Measurements from ENCODE around the gene PDE4D.

The PDE4D gene

DNA sequence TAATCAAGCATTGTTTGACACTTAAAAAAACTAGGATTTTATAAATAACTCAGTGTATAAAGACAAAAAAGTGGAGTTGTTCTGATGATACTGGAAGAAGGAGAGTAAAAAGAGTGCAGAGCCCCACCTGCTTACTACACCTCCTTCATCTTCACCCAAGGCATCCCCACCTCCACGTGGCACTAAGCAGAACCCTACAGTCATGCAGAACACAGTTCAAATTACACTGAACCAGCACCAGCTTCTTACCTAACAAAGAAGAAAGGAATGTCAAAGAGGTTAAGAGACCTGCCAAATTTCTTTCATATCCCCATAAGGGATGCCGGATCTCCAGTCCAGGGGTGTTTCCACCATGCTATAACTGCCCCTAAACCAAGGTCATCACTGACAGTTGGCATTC is 55.5 kb downstream of the PDE4D start:
- Histone ChIP-seq H3K27ac (ENCODE audit: low read length) (no peak overlapping the region), H3K27me3 (ENCODE audit: insufficient read depth, low read length) (no peaks in the 10 kb centered on the region), H3K9me3 (ENCODE audit: insufficient read depth, low read depth, low read length) (no peaks in the 10 kb centered on the region), H3K4me3 (ENCODE audit: low read length) (no peak overlapping the region), H3K4me1 (ENCODE audit: insufficient read depth, low read length) (no peaks in the 10 kb centered on the region), H3K36me3 (ENCODE audit: insufficient read depth, low read depth, low read length) (no peaks in the 10 kb centered on the region), H3K9ac (ENCODE audit: low read depth, low read length) (no peak overlapping the region)

DNA sequence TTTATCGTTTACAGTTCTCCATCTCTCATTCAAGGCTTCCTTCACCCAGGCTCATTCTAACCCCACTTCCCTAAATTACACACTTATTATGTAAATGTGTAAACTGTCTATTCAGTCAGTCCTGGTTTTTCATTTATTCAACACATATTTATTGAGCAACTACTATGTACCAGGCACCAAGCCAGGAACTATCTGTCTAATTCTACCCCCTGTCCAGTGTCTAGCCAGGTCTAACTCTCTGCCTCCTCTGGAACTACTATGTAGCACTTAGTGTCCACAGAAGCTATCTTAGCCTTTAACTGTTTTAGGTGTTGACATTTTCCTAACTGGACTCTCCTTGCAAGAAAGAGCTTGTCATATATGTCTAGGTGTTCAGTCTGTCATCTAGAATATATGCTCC is 56.5 kb downstream of the PDE4D start:
- no peaks in the 10 kb centered on the region for H3K4me1 ChIP-seq (ENCODE audit: insufficient read depth, low read length)

DNA sequence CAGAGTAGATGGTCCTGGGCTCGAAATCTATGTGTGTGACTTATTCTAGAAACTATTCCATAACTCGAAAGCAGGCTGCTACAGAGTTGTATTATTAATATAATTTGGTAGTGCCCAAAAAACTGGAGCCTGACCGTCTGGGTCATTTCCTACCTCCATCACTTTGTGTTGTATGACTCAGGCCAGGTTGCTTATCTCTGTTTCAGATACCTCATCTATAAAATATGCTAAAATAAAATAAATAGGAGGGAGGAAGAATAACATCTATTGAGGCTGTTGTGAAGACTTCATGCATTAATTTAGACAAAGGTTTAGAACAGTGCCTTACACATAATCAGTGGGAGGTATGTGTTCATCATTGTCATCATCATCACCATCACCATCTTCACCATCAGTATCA is 57.7 kb downstream of the PDE4D start:
- Histone ChIP-seq H3K4me1 (ENCODE audit: insufficient read depth, low read length) (peaks cover 9% of the 10 kb centered on the region; the same call in 1 of the 2 replicates), H3K9me3 (ENCODE audit: insufficient read depth, low read depth, low read length) (no peaks in the 10 kb centered on the region), H3K27me3 (ENCODE audit: insufficient read depth, low read length) (no peaks in the 10 kb centered on the region), H3K4me3 (ENCODE audit: low read length) (no peak overlapping the region), H3K27ac (ENCODE audit: low read length) (no peak overlapping the region), H3K9ac (ENCODE audit: low read depth, low read length) (no peak overlapping the region), H3K36me3 (ENCODE audit: insufficient read depth, low read depth, low read length) (no peaks in the 10 kb centered on the region)

More for the DNA sequence above, 56.5 kb downstream of the PDE4D start:
- Histone ChIP-seq H3K9me3 (ENCODE audit: insufficient read depth, low read depth, low read length) (no peaks in the 10 kb centered on the region), H3K4me3 (ENCODE audit: low read length) (no peak overlapping the region), H3K9ac (ENCODE audit: low read depth, low read length) (no peak overlapping the region), H3K36me3 (ENCODE audit: insufficient read depth, low read depth, low read length) (no peaks in the 10 kb centered on the region), H3K27me3 (ENCODE audit: insufficient read depth, low read length) (no peaks in the 10 kb centered on the region), H3K27ac (ENCODE audit: low read length) (no peak overlapping the region)

DNA sequence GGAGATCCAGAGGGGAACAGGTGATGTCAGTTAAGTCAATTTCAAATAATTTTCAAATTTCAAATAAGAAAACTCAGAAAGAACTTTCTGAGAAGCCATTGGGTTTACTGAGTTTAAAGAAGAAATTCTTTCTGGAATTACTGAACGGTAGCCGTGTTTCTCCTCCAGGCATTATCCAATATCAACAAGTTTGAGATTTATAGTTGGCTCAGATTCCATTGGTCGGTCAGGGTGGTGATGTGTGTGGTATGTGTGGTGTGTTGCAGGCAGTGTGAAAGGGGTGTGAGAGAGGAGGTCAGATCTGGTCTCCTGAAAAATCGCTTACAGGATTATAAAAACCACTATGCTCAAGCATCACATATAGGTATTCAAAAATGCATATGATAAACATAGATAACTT is 60.1 kb downstream of the PDE4D start:
- Histone ChIP-seq H3K9me3 (ENCODE audit: insufficient read depth, low read depth, low read length) (no peaks in the 10 kb centered on the region), H3K36me3 (ENCODE audit: insufficient read depth, low read depth, low read length) (no peaks in the 10 kb centered on the region), H3K27ac (ENCODE audit: low read length) (no peak overlapping the region), H3K27me3 (ENCODE audit: insufficient read depth, low read length) (no peaks in the 10 kb centered on the region), H3K4me1 (ENCODE audit: insufficient read depth, low read length) (peaks cover 30% of the 10 kb centered on the region), H3K4me3 (ENCODE audit: low read length) (no peak overlapping the region), H3K9ac (ENCODE audit: low read depth, low read length) (no peak overlapping the region)

DNA sequence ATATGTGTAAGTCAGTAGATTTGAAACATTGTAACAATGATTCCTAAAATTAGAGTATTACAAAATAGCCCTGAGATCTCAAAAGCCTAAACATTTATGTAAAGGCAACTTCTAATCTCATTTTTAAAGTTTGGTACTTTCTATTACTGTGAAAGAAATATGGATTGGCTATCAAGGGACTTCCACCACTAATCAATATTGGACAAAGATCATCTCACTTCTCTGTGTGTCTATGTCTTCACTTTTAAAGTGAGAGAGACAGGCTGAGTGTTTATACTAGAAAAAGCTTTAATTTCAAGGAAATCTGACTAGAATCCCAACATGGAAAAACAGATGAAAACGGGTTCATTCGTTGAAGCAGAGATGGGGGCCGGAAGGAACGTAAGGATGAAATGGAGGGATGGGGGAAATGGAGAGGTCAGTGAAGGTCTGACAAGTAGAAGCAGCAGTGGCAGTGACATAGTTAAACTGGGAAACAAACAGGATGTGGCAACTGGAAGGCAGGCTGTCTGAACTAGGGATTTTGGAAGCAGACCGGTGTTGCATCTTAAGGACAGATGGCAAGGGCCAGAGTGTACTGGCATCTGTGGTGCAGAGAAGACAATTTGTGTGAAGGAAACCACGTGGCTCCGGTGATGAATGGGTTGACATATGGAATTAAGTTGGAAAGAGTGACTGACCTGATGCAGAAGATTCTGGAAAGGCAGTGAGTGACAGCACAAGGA is 60.8 kb downstream of the PDE4D start:
- no peak overlapping the region for H3K4me3 ChIP-seq (ENCODE audit: low read length)
- no peak overlapping the region for H3K27ac ChIP-seq (ENCODE audit: low read length)
- H3K36me3 ChIP-seq (ENCODE audit: insufficient read depth, low read depth, low read length) = no peaks in the 10 kb centered on the region
- H3K4me1 ChIP-seq (ENCODE audit: insufficient read depth, low read length) = peaks cover 30% of the 10 kb centered on the region
- H3K9ac ChIP-seq (ENCODE audit: low read depth, low read length) = no peak overlapping the region
- no peaks in the 10 kb centered on the region for H3K27me3 ChIP-seq (ENCODE audit: insufficient read depth, low read length)
- H3K9me3 ChIP-seq (ENCODE audit: insufficient read depth, low read depth, low read length) = no peaks in the 10 kb centered on the region

DNA sequence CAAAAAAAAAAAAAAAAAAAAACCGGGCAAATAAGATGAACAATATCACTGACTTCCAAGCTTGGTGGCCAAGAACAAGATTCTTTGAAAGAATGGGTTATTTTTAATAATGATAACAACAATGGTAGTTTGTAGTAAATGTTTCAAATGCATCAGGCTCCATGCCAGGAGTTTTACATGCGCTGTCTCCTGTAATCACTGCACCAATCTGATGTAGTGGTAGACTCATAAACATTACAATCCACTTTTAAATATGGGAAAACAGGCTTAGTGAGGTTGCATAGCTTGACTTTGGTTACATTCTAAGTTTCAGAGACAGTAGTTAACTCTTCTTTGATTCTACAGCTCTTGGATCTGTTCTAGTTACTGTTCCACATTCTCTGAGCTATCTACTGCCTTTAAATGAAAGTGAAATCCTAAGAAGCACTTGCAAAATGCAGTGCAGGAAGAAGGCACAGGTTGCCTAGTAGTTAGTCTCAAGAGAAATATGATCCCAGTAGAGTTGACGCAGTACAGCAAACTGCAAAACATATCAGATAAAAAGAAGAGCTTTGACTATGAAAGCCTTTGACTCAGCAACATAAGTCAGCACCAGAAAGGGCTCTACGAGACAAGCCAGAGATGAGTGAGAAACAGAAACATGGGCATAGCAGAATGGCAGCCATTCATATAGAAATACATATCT is 62.1 kb downstream of the PDE4D start:
- no peaks in the 10 kb centered on the region for H3K9me3 ChIP-seq (ENCODE audit: insufficient read depth, low read depth, low read length)
- H3K27me3 ChIP-seq (ENCODE audit: insufficient read depth, low read length) = no peaks in the 10 kb centered on the region
- no peak overlapping the region for H3K27ac ChIP-seq (ENCODE audit: low read length)
- peaks cover 30% of the 10 kb centered on the region for H3K4me1 ChIP-seq (ENCODE audit: insufficient read depth, low read length)
- no peaks in the 10 kb centered on the region for H3K36me3 ChIP-seq (ENCODE audit: insufficient read depth, low read depth, low read length)
- no peak overlapping the region for H3K9ac ChIP-seq (ENCODE audit: low read depth, low read length)
- no peak overlapping the region for H3K4me3 ChIP-seq (ENCODE audit: low read length)

DNA sequence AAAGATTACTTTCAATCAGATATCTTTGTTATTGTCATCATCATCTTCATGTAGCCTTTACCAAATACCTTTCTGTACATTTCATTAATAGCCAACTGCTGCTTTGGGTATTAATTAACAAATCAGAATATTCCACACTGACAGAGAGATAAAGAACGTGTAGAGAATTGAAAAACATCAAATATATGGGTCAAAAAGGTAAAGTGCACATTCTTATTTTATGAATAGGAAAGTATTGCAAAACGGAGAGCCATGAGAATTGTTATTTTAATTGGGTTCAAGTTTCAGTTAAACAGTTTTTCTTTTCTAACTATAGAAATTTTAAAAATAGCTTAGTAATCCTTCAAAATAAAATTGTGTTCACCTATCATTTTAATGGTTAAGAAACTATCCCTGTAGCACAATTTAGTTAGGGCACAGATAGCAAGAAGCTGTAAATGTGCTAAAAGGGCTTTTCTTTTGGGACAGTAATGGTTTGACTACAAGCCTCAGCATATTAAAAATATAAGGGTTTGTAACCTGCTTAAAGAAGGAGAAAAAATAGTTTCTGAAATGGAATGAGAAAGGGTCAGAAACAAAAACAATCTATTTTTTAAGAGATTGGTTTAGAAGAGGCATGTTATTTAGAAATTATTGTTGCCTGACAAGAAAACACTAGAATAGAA is 62.9 kb downstream of the PDE4D start:
- H3K36me3 ChIP-seq (ENCODE audit: insufficient read depth, low read depth, low read length) = no peaks in the 10 kb centered on the region
- no peak overlapping the region for H3K9ac ChIP-seq (ENCODE audit: low read depth, low read length)
- H3K4me1 ChIP-seq (ENCODE audit: insufficient read depth, low read length) = peaks cover 30% of the 10 kb centered on the region
- H3K27me3 ChIP-seq (ENCODE audit: insufficient read depth, low read length) = no peaks in the 10 kb centered on the region
- no peak overlapping the region for H3K4me3 ChIP-seq (ENCODE audit: low read length)
- no peak overlapping the region for H3K27ac ChIP-seq (ENCODE audit: low read length)
- H3K9me3 ChIP-seq (ENCODE audit: insufficient read depth, low read depth, low read length) = no peaks in the 10 kb centered on the region

DNA sequence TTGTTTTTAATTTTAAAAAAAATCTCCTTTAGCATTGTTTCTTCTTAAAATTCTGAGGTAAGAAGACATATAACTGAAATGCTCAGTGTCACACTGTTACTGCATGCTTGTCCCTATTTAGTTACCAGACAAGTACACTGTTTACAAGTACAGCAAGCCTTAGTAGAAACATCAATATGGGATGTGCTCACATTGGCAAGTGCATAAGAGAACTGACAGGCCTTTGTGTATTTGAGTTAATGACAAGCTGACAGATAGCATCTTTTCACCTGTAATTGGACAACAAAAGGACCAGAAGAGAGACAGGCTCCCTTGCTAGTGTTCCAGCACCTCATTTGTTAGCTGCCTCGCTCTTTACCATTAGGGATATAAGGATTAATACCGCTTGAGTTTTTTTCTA is 63.6 kb downstream of the PDE4D start:
- Histone ChIP-seq H3K4me1 (ENCODE audit: insufficient read depth, low read length) (peaks cover 30% of the 10 kb centered on the region), H3K9ac (ENCODE audit: low read depth, low read length) (no peak overlapping the region), H3K4me3 (ENCODE audit: low read length) (no peak overlapping the region), H3K27ac (ENCODE audit: low read length) (no peak overlapping the region), H3K9me3 (ENCODE audit: insufficient read depth, low read depth, low read length) (no peaks in the 10 kb centered on the region), H3K36me3 (ENCODE audit: insufficient read depth, low read depth, low read length) (no peaks in the 10 kb centered on the region), H3K27me3 (ENCODE audit: insufficient read depth, low read length) (no peaks in the 10 kb centered on the region)

DNA sequence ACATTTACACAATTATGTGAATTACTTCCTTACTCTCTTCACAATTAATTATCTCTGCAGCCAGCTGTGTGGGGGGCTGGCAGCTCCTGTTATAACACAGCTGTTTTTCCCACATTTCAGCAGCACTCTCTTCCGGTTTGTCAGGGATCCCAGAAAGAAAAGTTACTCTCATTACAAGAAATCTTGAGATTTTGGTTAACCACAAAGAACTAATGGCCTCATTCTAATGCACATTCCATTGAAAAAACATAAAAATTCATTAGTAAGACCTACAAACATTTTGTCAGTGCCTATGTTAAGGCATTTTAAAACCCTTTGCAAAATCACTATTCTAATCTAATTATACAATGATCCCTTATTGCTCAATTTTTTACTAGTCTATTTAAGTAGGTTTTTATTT is 64.1 kb downstream of the PDE4D start:
- no peak overlapping the region for H3K4me3 ChIP-seq (ENCODE audit: low read length)
- H3K9ac ChIP-seq (ENCODE audit: low read depth, low read length) = no peak overlapping the region
- H3K27me3 ChIP-seq (ENCODE audit: insufficient read depth, low read length) = no peaks in the 10 kb centered on the region
- no peaks in the 10 kb centered on the region for H3K36me3 ChIP-seq (ENCODE audit: insufficient read depth, low read depth, low read length)
- H3K27ac ChIP-seq (ENCODE audit: low read length) = no peak overlapping the region
- H3K4me1 ChIP-seq (ENCODE audit: insufficient read depth, low read length) = peaks cover 30% of the 10 kb centered on the region
- H3K9me3 ChIP-seq (ENCODE audit: insufficient read depth, low read depth, low read length) = no peaks in the 10 kb centered on the region

DNA sequence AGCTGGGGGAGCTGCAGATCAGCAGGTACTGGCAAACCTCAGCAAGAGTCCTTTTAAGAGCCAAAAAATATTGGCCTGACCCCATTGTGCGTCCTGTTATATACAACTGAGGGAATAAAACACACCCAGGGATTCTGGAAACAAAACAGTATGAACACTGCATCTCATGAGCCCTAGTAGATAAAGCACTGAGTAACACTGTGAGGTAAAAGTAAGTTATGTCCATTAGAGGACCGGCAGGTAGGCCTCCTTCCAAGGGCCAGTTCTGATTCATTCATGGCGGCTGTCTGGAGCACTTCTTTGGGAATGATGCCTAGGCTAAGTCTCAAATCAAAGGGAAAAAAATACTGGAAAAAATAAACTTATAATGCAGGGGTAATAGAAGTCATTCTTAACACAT is 64.9 kb downstream of the PDE4D start:
- H3K27ac ChIP-seq (ENCODE audit: low read length) = no peak overlapping the region
- H3K4me1 ChIP-seq (ENCODE audit: insufficient read depth, low read length) = peaks cover 30% of the 10 kb centered on the region
- no peaks in the 10 kb centered on the region for H3K36me3 ChIP-seq (ENCODE audit: insufficient read depth, low read depth, low read length)
- H3K9me3 ChIP-seq (ENCODE audit: insufficient read depth, low read depth, low read length) = no peaks in the 10 kb centered on the region
- H3K9ac ChIP-seq (ENCODE audit: low read depth, low read length) = no peak overlapping the region
- H3K4me3 ChIP-seq (ENCODE audit: low read length) = no peak overlapping the region
- no peaks in the 10 kb centered on the region for H3K27me3 ChIP-seq (ENCODE audit: insufficient read depth, low read length)

DNA sequence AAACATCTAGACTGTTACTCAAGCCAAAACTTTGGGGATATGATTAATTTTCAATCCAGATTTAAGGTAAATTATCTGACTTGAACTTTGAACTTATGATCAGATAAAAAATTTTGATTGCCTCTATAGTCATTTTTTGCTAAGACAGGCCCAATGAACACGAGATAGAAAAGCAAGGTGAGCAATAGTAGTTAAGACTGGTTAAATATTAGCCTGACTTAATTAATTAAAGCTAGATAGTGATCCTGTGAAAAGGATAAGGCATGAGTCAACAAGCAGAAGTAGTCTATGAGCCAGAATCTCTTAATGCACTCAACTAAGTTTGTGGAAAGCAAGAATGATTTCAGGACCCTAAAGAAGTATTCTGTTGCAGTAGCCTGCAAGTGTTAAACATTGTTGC is 66.5 kb downstream of the PDE4D start:
- Histone ChIP-seq H3K4me3 (ENCODE audit: low read length) (no peak overlapping the region), H3K36me3 (ENCODE audit: insufficient read depth, low read depth, low read length) (no peaks in the 10 kb centered on the region), H3K4me1 (ENCODE audit: insufficient read depth, low read length) (peaks cover 30% of the 10 kb centered on the region), H3K27me3 (ENCODE audit: insufficient read depth, low read length) (no peaks in the 10 kb centered on the region), H3K27ac (ENCODE audit: low read length) (no peak overlapping the region), H3K9me3 (ENCODE audit: insufficient read depth, low read depth, low read length) (no peaks in the 10 kb centered on the region), H3K9ac (ENCODE audit: low read depth, low read length) (no peak overlapping the region)

DNA sequence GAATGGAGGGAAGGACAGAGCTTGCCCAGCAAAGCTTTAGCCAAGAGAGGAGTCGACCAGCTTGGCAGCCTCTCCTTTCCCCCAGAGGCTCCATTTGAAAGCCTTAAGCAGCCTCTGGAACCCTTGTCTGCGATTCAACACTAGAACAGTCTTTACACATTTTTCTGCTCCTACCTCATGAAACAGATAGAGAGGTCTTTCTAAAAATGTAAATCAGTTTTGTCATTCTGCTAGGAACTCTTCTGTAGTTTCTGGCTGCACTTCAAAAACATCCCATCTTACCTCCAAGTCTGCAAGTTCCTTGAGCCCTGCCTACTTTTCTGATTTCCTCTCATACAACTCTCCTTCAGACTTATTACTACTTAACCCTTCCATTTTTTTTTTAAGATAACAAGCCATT is 70.1 kb downstream of the PDE4D start:
- Histone ChIP-seq H3K27ac (ENCODE audit: low read length) (no peak overlapping the region), H3K4me3 (ENCODE audit: low read length) (no peak overlapping the region), H3K36me3 (ENCODE audit: insufficient read depth, low read depth, low read length) (no peaks in the 10 kb centered on the region), H3K27me3 (ENCODE audit: insufficient read depth, low read length) (no peaks in the 10 kb centered on the region), H3K4me1 (ENCODE audit: insufficient read depth, low read length) (no peaks in the 10 kb centered on the region), H3K9ac (ENCODE audit: low read depth, low read length) (no peak overlapping the region), H3K9me3 (ENCODE audit: insufficient read depth, low read depth, low read length) (no peaks in the 10 kb centered on the region)
